ENCODE data around the gene ADGRL3. TPM values are rescaled to one million over a fixed set of nuclear protein-coding genes. Genes with fewer than 3 reads are reported as not detected.

ADGRL3 gene
- total RNA-seq, 2 experiments from 2014 or later: not detected

DNA sequence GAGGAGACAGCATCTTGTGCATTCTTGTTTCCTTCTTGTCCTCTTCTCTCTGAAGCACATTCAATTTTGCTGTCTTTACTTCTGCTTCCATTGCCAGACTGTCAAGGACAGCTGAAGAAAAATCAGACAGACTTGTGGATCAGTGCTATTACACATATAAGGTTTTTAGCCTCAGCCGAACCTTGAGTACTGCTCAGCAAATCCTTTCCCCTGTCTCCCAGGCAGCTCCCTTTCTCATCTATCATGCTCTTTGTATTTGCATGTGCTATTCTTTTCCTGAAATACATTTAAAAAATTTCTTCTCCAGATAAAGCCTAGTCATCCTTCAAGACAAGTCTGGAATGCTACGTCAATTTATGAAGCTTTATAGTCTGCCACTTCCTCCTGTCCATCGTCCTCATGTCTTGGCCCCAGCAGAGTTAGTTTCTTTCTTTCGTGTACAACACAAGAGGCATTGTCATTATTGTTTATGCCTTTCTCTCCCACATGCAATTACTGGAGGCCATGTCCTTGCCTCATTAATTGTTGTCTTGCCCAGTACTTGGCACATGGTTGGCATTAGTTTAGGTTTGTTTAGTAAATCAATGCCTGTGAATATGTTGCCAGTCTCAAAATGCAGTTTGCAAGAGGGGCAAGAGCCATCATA is 45.1 kb downstream of the ADGRL3 start:
- Mint-ChIP-seq H3K27ac (no peak overlapping the region), H3K4me3 (no peak overlapping the region), H3K4me1 (no peaks in the 10 kb centered on the region), H3K36me3 (ENCODE audit: low read depth) (no peaks in the 10 kb centered on the region), H3K27me3 (no peaks in the 10 kb centered on the region), H3K9me3 (ENCODE audit: low read depth) (peaks cover 3% of the 10 kb centered on the region)
- ATAC-seq: no peak
- intact Hi-C loops (cut with DNase I, micrococcal nuclease): no loop called here
- ChIA-PET CTCF (no interaction called here), POLR2A (no interaction called here)
- no peak for DNase-seq

DNA sequence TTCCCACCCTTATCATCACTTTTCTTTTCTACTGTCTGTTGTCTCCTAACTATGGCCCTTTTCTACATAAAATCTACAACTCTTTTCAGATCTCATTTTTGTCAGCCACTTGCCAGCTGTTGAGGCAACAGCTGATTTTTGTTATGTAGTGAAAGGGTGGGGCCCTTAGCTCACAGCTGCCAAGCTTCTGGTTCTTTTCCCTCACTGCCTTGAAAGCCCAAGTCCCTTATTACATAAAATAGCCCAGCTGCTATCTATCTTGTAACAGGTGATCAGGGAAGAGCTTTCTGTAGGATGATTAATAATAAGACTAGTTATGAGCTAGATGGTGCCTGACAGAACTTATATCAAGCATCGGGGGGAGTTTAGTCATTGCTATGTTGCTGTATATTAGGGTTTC is 45.9 kb downstream of the ADGRL3 start:
- CTCF ChIA-PET: no interaction called here
- no peaks in the 10 kb centered on the region for H3K4me1 Mint-ChIP-seq
- H3K27me3 Mint-ChIP-seq: no peaks in the 10 kb centered on the region
- no peak for ATAC-seq
- no peak for DNase-seq
- intact Hi-C loops (cut with DNase I, micrococcal nuclease): no loop called here
- H3K9me3 Mint-ChIP-seq (ENCODE audit: low read depth): peaks cover 3% of the 10 kb centered on the region
- POLR2A ChIA-PET: no interaction called here
- H3K4me3 Mint-ChIP-seq: no peak overlapping the region
- H3K36me3 Mint-ChIP-seq (ENCODE audit: low read depth): no peaks in the 10 kb centered on the region
- H3K27ac Mint-ChIP-seq: no peak overlapping the region

DNA sequence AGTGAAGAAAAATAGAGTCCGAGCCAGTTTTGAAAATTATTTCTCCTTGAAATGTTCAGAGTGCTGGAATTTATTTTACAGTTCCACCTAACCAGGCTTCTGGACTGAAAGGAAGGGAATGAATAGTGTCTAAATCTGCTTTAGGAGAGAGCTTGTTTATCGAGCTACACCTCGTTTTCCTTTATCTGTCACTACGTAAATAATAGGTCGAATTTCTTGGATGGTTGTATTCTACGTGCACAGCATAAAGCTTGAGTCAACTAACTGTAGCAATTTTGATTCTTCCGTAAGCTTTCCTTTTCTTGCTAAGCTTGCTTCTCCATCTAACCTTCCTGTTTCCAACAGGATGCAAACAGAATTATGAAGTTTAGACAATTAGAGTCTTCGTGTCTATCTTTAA is 48.6 kb downstream of the ADGRL3 start:
- intact Hi-C loops (cut with DNase I, micrococcal nuclease): no loop called here
- Mint-ChIP-seq H3K27me3 (no peaks in the 10 kb centered on the region), H3K4me3 (no peak overlapping the region), H3K4me1 (no peaks in the 10 kb centered on the region), H3K36me3 (ENCODE audit: low read depth) (no peaks in the 10 kb centered on the region), H3K9me3 (ENCODE audit: low read depth) (peaks cover 3% of the 10 kb centered on the region), H3K27ac (no peak overlapping the region)
- DNase-seq (no peak), ATAC-seq (no peak)
- ChIA-PET CTCF (no interaction called here), POLR2A (no interaction called here)

DNA sequence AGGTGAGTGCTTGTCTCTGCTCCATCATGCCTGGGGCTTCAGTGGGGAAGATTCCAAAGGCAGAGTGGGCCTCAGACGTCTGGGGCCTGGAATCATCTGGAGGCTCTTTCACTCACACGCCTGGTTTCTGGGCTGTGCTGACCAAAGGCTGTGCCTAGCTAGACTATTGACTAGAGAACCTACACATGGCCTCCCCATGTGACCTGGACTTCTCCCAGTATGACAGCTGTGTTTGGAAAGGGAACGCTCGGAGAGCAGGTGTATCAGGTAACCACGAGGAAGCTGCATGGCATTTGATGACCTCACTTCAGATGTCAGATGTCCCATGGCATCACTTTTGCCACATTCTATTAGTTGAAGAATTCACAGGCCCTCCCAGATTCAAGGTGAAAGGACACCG is 51.0 kb downstream of the ADGRL3 start:
- Mint-ChIP-seq H3K27me3 (no peaks in the 10 kb centered on the region), H3K27ac (no peak overlapping the region), H3K4me1 (no peaks in the 10 kb centered on the region), H3K4me3 (no peak overlapping the region), H3K9me3 (ENCODE audit: low read depth) (peaks cover 3% of the 10 kb centered on the region), H3K36me3 (ENCODE audit: low read depth) (no peaks in the 10 kb centered on the region)
- intact Hi-C loops (cut with DNase I, micrococcal nuclease): no loop called here
- ATAC-seq: no peak
- no peak for DNase-seq
- CTCF ChIA-PET: no interaction called here
- POLR2A ChIA-PET: no interaction called here

DNA sequence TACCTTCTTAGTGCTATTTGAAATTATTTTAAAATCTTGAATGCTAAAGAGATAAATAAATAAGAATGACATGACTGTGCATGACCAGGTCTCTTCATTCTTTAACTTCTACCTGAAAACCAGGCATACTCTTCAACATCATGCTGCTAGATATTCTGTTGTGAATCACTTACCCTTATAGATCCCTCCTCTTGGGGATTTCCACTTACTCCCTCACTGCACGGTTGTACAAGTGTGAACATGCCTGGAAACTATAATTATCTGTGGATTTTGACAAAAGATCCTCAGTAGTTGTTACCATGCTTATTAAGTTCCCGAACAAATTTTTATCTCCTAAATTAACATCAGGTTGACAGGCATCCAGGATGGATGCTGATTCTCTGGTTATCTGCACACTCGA is 54.3 kb downstream of the ADGRL3 start:
- ATAC-seq (no peak), DNase-seq (no peak)
- H3K4me1 Mint-ChIP-seq: no peaks in the 10 kb centered on the region
- no peaks in the 10 kb centered on the region for H3K27me3 Mint-ChIP-seq
- ChIA-PET CTCF (no interaction called here), POLR2A (no interaction called here)
- no peak overlapping the region for H3K27ac Mint-ChIP-seq
- intact Hi-C loops (cut with DNase I, micrococcal nuclease): no loop called here
- peaks cover 1% of the 10 kb centered on the region for H3K9me3 Mint-ChIP-seq (ENCODE audit: low read depth)
- no peak overlapping the region for H3K4me3 Mint-ChIP-seq
- no peaks in the 10 kb centered on the region for H3K36me3 Mint-ChIP-seq (ENCODE audit: low read depth)

DNA sequence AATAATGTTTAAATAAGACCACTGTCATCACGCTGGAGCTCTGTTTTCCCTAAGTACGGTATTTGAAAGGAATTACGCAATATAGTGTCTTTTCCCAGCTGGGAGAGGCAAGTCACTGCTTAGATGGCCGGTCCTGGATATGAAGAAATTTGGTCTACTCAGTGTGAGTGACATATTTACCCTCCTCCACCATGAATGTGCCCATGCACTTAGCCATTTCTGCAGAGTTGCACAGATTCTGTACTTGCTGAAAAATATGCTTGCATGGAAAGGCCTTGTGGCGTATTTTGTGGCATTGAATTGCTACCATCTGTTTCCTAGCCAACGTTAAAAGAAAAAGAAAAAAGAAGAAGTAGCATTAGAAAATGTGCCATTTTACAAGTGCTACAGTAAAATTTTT is 73.1 kb downstream of the ADGRL3 start:
- no peak overlapping the region for H3K4me3 Mint-ChIP-seq
- intact Hi-C loops (cut with DNase I, micrococcal nuclease): no loop called here

DNA sequence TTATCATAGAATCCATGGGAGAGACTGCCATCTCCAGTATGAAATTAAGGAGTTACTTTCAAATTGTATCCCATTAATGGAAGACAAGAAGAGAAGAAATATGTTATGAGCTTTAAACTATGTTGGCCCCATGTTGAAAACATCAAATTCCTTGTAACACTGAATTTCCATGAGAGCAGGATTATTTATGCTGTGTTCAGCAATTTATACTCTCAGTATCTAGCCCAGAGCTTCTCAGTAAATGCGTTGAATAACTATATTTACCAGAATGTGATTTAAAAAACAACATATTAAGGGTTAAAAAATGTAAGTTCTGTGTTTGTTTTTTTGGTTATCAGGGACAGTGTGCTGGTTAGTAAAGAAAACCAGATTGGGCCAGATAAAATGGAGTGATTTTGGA is 74.2 kb downstream of the ADGRL3 start:
- no peaks in the 10 kb centered on the region for H3K4me1 Mint-ChIP-seq
- DNase-seq (no peak), ATAC-seq (no peak)
- H3K4me3 Mint-ChIP-seq: no peak overlapping the region
- intact Hi-C loops (cut with DNase I, micrococcal nuclease): no loop called here
- no peaks in the 10 kb centered on the region for H3K9me3 Mint-ChIP-seq (ENCODE audit: low read depth)
- H3K27ac Mint-ChIP-seq: no peak overlapping the region
- ChIA-PET POLR2A (no interaction called here), CTCF (no interaction called here)
- H3K27me3 Mint-ChIP-seq: no peaks in the 10 kb centered on the region
- no peaks in the 10 kb centered on the region for H3K36me3 Mint-ChIP-seq (ENCODE audit: low read depth)

More for the DNA sequence above, 73.1 kb downstream of the ADGRL3 start:
- DNase-seq (no peak), ATAC-seq (no peak)
- H3K9me3 Mint-ChIP-seq (ENCODE audit: low read depth): no peaks in the 10 kb centered on the region
- ChIA-PET POLR2A (no interaction called here), CTCF (no interaction called here)
- H3K4me1 Mint-ChIP-seq: no peaks in the 10 kb centered on the region
- no peak overlapping the region for H3K27ac Mint-ChIP-seq
- H3K27me3 Mint-ChIP-seq: no peaks in the 10 kb centered on the region
- no peaks in the 10 kb centered on the region for H3K36me3 Mint-ChIP-seq (ENCODE audit: low read depth)

DNA sequence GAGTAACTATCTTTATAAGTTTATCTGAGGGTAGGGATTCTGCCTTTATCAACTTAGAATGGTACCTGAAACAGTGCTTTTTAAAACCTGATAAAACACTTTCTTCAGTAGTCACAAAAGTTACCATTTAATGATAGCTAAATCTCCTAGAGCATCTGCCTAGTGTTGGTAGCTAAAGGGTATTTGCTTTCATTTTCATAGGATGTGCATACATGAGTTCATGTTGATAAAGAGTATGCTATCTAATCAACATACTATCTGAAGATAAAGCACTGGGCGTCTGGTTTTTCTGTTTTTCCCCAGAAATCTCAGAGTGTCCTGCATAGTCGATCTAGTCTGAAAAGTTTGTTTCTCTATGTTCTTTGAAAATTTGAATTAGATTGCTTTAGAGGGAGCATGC is 75.1 kb downstream of the ADGRL3 start:
- H3K4me3 Mint-ChIP-seq: no peak overlapping the region
- no peak overlapping the region for H3K27ac Mint-ChIP-seq
- no peaks in the 10 kb centered on the region for H3K27me3 Mint-ChIP-seq
- CTCF ChIA-PET: no interaction called here
- ATAC-seq (no peak), DNase-seq (no peak)
- intact Hi-C loops (cut with DNase I, micrococcal nuclease): no loop called here
- H3K4me1 Mint-ChIP-seq: no peaks in the 10 kb centered on the region
- POLR2A ChIA-PET: no interaction called here
- H3K9me3 Mint-ChIP-seq (ENCODE audit: low read depth): peaks cover 3% of the 10 kb centered on the region
- no peaks in the 10 kb centered on the region for H3K36me3 Mint-ChIP-seq (ENCODE audit: low read depth)

DNA sequence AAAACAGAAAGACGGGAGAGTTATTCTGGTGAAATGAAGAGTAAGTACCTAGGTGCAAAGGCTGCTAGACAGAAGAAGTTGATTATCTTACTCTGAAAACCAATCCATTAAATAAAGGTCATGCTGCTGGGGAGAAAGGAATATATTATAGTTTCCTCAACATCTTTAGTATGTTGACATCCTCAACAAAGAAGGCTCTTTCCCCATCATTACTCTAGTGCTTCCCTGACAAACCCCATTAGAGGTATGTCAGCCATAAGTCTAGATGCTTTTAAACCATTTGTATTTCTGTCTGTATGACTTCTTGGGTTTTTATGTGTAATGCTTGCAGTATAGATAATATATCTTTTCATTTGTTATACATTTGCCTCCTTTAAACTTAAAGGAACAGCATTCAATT is 75.9 kb downstream of the ADGRL3 start:
- no peak overlapping the region for H3K4me3 Mint-ChIP-seq
- no peaks in the 10 kb centered on the region for H3K4me1 Mint-ChIP-seq
- ChIA-PET POLR2A (no interaction called here), CTCF (no interaction called here)
- H3K36me3 Mint-ChIP-seq (ENCODE audit: low read depth): no peaks in the 10 kb centered on the region
- DNase-seq: no peak
- intact Hi-C loops (cut with DNase I, micrococcal nuclease): no loop called here
- peaks cover 3% of the 10 kb centered on the region for H3K9me3 Mint-ChIP-seq (ENCODE audit: low read depth)
- no peak overlapping the region for H3K27ac Mint-ChIP-seq
- H3K27me3 Mint-ChIP-seq: no peaks in the 10 kb centered on the region
- no peak for ATAC-seq

DNA sequence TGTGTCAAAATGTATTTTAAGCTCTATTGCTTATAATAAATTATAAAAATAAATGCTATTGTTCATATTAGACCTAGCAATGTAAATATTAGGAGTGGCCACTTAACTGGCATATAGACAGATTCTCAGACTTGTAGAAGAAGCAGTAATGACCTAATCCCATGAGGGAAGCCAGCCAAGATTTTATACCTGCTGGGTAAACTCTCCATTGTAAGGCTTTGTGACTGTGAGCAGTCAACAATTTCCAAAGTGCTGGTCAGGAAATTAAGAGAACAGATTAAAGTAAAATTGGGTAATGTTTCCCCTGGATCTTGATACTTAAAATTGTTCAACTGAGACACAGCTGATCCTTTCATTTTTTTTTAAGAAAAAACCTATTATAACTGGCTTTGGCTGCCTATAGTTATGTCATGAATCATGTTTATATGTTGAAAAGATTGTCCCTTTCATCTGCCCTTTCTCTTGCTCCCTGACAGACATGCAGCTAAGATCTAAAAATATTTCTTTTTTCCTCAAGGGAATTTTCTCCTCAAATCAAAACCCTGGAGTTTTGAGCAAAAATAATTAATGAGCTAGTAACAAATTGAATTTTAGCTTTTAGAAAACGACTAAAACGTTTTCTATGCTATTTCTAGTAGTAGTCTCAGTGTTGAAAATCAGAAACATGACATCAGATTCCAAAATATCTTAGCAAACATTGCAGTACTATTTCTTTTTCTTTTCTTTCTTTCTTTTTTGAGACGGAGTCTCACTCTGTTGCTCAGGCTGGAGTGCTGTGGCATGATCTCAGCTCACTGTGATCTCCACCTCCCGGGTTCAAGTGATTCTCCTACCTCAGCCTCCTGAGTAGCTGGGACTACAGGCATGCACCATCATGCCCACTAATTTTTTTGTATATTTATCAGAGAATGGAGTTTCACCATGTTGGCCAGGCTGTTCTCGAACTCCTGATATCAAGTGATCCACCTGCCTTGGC is 77.9 kb downstream of the ADGRL3 start:
- Mint-ChIP-seq H3K36me3 (ENCODE audit: low read depth) (no peaks in the 10 kb centered on the region), H3K4me3 (no peak overlapping the region), H3K27me3 (no peaks in the 10 kb centered on the region), H3K9me3 (ENCODE audit: low read depth) (peaks cover 3% of the 10 kb centered on the region), H3K27ac (no peak overlapping the region), H3K4me1 (no peaks in the 10 kb centered on the region)
- ATAC-seq: no peak
- POLR2A ChIA-PET: no interaction called here
- DNase-seq: no peak
- CTCF ChIA-PET: no interaction called here
- intact Hi-C loops (cut with DNase I, micrococcal nuclease): no loop called here

DNA sequence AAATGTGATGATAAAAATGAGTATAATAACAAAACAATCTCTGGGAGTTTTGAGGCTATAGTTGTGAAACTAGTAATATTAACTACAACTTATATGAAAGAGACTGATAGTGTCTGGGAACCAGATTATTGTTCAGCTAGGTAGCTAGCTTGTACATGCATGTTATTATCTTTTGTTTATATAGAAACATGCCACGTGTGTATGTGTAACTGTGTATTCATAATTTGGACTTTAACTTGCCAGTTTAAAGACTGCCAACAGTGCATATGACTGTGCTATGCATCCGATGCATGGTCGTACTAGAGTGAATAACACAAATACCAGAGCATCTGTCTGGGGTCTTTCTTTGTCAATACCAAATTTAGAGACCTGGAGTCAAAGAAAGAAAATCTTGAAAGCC is 92.2 kb downstream of the ADGRL3 start:
- intact Hi-C loops (cut with DNase I, micrococcal nuclease): no loop called here
- ChIA-PET CTCF (no interaction called here), POLR2A (no interaction called here)
- H3K4me1 Mint-ChIP-seq: no peaks in the 10 kb centered on the region
- ATAC-seq (no peak), DNase-seq (no peak)
- H3K27ac Mint-ChIP-seq: no peak overlapping the region
- no peak overlapping the region for H3K4me3 Mint-ChIP-seq
- no peaks in the 10 kb centered on the region for H3K36me3 Mint-ChIP-seq (ENCODE audit: low read depth)
- peaks cover 3% of the 10 kb centered on the region for H3K9me3 Mint-ChIP-seq (ENCODE audit: low read depth)
- no peaks in the 10 kb centered on the region for H3K27me3 Mint-ChIP-seq

DNA sequence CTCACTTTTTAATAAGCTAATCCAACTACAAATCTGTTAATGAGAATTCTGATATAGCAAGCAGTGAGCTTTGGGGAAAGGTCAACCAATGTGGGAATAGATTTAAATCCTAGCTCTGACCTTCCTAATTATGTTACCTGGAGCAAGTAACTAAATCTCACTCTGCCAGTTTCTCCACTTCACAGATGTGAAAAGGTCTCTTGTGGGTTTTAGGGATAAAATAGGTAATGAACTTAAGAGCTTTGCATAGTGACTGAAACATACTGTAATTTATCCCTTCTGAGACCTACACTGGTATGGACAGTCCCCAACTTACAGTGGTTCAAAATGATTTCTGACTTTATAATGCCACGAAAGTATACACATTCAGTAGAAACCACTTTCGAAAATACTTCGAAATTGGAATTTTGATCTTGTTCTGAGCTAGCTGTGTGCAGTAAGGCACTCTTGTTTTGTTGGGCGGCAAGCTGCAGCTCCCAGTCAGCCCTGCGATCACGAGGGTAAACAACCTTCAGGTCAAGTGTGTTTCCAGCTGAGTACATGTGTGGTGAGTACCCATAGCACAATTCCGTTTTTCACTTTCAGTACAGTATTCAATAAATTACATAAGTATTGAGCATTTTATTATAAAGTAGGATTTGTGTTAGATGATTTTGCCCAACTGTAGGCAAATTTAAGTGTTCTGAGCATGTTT is 93.7 kb downstream of the ADGRL3 start:
- peaks cover 3% of the 10 kb centered on the region for H3K9me3 Mint-ChIP-seq (ENCODE audit: low read depth)
- ATAC-seq (no peak), DNase-seq (no peak)
- H3K4me3 Mint-ChIP-seq: no peak overlapping the region
- intact Hi-C loops (cut with DNase I, micrococcal nuclease): no loop called here
- ChIA-PET CTCF (interaction anchor here (0.9 kb wide), 1 partner anchor 36 kb away, joined by 3 read pairs; no protein-coding TSS in a partner anchor), POLR2A (no interaction called here)
- no peaks in the 10 kb centered on the region for H3K27me3 Mint-ChIP-seq
- H3K36me3 Mint-ChIP-seq (ENCODE audit: low read depth): no peaks in the 10 kb centered on the region
- H3K27ac Mint-ChIP-seq: no peak overlapping the region
- no peaks in the 10 kb centered on the region for H3K4me1 Mint-ChIP-seq
